GM06990 (cell line): Measurements from ENCODE around the gene TRAP1.
A peak's percentile ranks its signal among the peaks of the same experiment; 100 is the strongest.

Experiments used
- DNase-seq: peaks from one replicate; pipeline ENCODE4 v3.0.0-alpha.2; 2011; ENCODE audit not compliant: insufficient read length; ENCODE audit errors: extremely low read depth
- H3K27me3 ChIP-seq: replicated peaks from 2 replicates; pipeline ENCODE4 v1.6.0; 2011; ENCODE audit warnings: low read length; ENCODE audit not compliant: control insufficient read depth, insufficient read depth
- H3K36me3 ChIP-seq: 2 replicates; pipeline ENCODE4 v1.5.1; 2011; ENCODE audit warnings: low read length; ENCODE audit not compliant: control insufficient read depth, insufficient read depth
- H3K4me3 ChIP-seq: replicated peaks from 2 replicates; pipeline ENCODE4 v1.5.1; 2011; ENCODE audit warnings: low read depth, mild to moderate bottlenecking, control low read depth, low read length
- CTCF ChIP-seq: IDR thresholded peaks from 2 replicates; pipeline ENCODE4 v1.5.1; 2011; ENCODE audit warnings: low read length, control low read depth, mild to moderate bottlenecking, inconsistent platforms; ENCODE audit not compliant: insufficient read depth, poor library complexity, severe bottlenecking

Gene TRAP1

GRCh38 chr16:3670711-3671110 is 46.6 kb downstream of the TRAP1 start:
- DNase-seq: no peak
- H3K27me3 ChIP-seq: no peaks in the 10 kb centered on the region
- no peak overlapping the region for H3K4me3 ChIP-seq
- peaks cover 36% of the 10 kb centered on the region for H3K36me3 ChIP-seq
- TF ChIP-seq CTCF: no peak

DNA sequence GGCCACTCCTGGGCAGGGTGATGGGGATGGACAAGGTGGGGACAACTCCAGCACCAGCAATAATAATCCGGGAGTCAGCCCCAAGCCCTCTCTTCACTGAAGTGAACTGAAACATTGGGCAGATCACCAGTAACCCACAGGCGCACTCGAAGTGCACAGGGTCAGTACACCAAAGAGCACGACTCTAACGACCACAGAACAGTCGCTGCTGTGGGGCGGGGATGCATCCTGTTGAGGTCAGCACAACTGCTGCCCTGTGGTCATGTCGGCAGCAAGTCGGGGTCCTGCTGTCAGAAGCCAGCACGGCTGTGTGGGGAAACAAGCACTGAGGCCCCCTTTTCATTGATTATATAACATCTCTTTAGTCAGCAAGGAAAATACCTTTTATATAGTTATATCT is 48.2 kb downstream of the TRAP1 start:
- H3K36me3 ChIP-seq: peaks cover 29% of the 10 kb centered on the region
- no peak for DNase-seq
- no peak for TF ChIP-seq CTCF

GRCh38 chr16:3668626-3669025 is 48.7 kb downstream of the TRAP1 start:
- Histone ChIP-seq H3K4me3 (no peak overlapping the region), H3K27me3 (no peaks in the 10 kb centered on the region), H3K36me3 (peaks cover 28% of the 10 kb centered on the region)
- no peak for TF ChIP-seq CTCF
- no peak for DNase-seq

More for the DNA sequence above, 48.2 kb downstream of the TRAP1 start:
- Histone ChIP-seq H3K4me3 (no peak overlapping the region), H3K27me3 (no peaks in the 10 kb centered on the region)

GRCh38 chr16:3665508-3665907 is 51.8 kb downstream of the TRAP1 start:
- no peak overlapping the region for H3K4me3 ChIP-seq
- H3K36me3 ChIP-seq: peaks cover 28% of the 10 kb centered on the region
- no peaks in the 10 kb centered on the region for H3K27me3 ChIP-seq
- no peak for DNase-seq
- peak; percentile 10 for TF ChIP-seq CTCF

DNA sequence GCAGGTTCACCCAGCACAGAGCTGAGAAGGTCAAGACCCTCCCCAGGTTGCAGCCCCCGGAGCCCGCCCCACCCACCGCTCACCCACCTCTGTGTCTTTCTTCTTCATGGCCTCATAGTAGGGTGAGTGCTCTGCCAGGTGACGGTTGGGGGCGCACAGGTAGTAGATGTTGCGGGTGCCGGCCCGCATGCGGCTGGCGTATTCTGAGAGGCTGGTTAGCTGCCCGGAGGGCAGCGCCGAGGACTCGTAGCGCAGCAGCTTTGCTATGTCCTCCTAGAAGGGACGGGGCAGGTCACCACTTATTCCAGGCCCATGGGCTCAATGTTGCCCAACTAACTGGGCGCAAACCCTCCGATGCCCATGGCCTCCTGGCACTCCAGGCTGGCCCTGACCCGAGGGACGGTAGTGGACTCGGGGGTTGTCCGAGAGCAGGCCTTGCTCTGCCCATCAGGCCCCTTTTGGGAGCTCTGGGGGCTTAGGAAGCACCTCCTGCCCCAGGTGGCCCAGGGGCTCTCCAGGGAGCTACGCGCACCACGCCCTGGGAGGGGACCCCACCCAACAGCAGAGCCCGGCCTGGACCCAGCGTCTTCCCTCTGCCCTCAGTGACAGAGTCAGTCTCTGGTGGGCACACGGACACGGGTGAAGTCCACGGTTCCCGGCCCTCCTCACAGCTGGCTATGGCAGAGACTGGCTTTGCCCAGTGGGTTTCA is 53.0 kb downstream of the TRAP1 start:
- Histone ChIP-seq H3K36me3 (peaks cover 34% of the 10 kb centered on the region), H3K27me3 (no peaks in the 10 kb centered on the region), H3K4me3 (no peak overlapping the region)
- DNase-seq: no peak
- no peak for TF ChIP-seq CTCF

GRCh38 chr16:3662601-3663000 is 54.7 kb downstream of the TRAP1 start:
- H3K36me3 ChIP-seq: peaks cover 36% of the 10 kb centered on the region
- H3K4me3 ChIP-seq: no peak overlapping the region
- no peak for DNase-seq
- TF ChIP-seq CTCF: no peak
- H3K27me3 ChIP-seq: no peaks in the 10 kb centered on the region
